A549 (cell line): ENCODE measurements around the gene GLB1L2. TPM values are rescaled to one million over a fixed set of nuclear protein-coding genes. Genes with fewer than 3 reads are reported as not detected.

Source experiments
- ATAC-seq, 2 experiments: fragments of 200-7000 bp in 1 of 2; fragments of >200 bp in 1 of 2; cut with Nextera tagmentation in 1 of 2; cut with Tn5 transposase in 1 of 2; 3 replicates each; pipeline versions ENCODE4 v1.8.0 to v1.9.1; 2018 to 2020; ENCODE audit warnings: mild to moderate bottlenecking in 1 of 2, moderate library complexity in 1 of 2
- CTCF ChIA-PET: fragments of 300-600 bp; sonication (Branson Sonifier 250); formaldehyde crosslinking; extraction: SDS; loops from one replicate; lab custom pipeline; 2021; ENCODE audit warnings: antibody characterized with exemption, inconsistent platforms; lab: Yijun Ruan, JAX
- POLR2A ChIA-PET: fragments of 350-600 bp; formaldehyde crosslinking; extraction: SDS; loops from one replicate; lab custom pipeline; 2021; ENCODE audit warnings: antibody characterized with exemption, inconsistent platforms; lab: Yijun Ruan, JAX
- DNase-seq, 2 experiments: peaks; one replicate each; pipeline versions ENCODE4 v3.0.0 to v3.0.0-alpha.2; 2011 to 2016; ENCODE audit warnings: low read depth in 1 of 2, low spot score in 1 of 2
- FAIRE-seq: peaks from 2 replicates; lab custom pipeline; 2011; peaks lifted over from hg19 to GRCh38; lab: Jason Lieb, UNC
- H3K27ac ChIP-seq, 2 experiments: fragments of >200 bp; sonication (Bioruptor Twin); formaldehyde crosslinking; 3 replicates each; pipeline ENCODE4 v1.5.1; 2016 to 2017
- H3K4me1 ChIP-seq: fragments of >200 bp; sonication (Bioruptor Twin); formaldehyde crosslinking; 3 replicates; pipeline ENCODE4 v1.6.1; 2016
- H3K4me2 ChIP-seq: fragments of >200 bp; sonication (Bioruptor Twin); formaldehyde crosslinking; 3 replicates; pipeline ENCODE4 v1.6.1; 2016
- H3K4me3 ChIP-seq: fragments of >200 bp; sonication (Bioruptor Twin); formaldehyde crosslinking; 3 replicates; pipeline ENCODE4 v1.5.1; 2016
- H3K9me3 ChIP-seq: fragments of >200 bp; sonication (Bioruptor Twin); formaldehyde crosslinking; 3 replicates; pipeline ENCODE4 v1.6.1; 2016
- CBX2 ChIP-seq: fragments of 200-600 bp; sonication (generic); IDR thresholded peaks from 2 replicates; pipeline ENCODE4 v1.6.1; 2016; ENCODE audit warnings: low read depth, mild to moderate bottlenecking, borderline replicate concordance
- CHD4 ChIP-seq: fragments of 200-600 bp; sonication (generic); IDR thresholded peaks from 2 replicates; pipeline ENCODE4 v1.6.1; 2016; ENCODE audit warnings: antibody characterized with exemption, mild to moderate bottlenecking, borderline replicate concordance
- EHF ChIP-seq: fragments of 250-450 bp; sonication (Bioruptor Pico); IDR thresholded peaks from 2 replicates; pipeline ENCODE4 v1.5.0; 2020; ENCODE audit warnings: mild to moderate bottlenecking
- EHMT2 ChIP-seq: fragments of 200-600 bp; sonication (generic); IDR thresholded peaks from 2 replicates; pipeline ENCODE4 v1.6.1; 2016; ENCODE audit warnings: antibody characterized with exemption, low read depth, mild to moderate bottlenecking, moderate library complexity
- GATA3 ChIP-seq: IDR thresholded peaks from 2 replicates; pipeline ENCODE4 v1.6.1; 2012; ENCODE audit warnings: borderline replicate concordance
- HDAC2 ChIP-seq: fragments of 200-600 bp; sonication (generic); IDR thresholded peaks from 2 replicates; pipeline ENCODE4 v1.6.1; 2016
- HOXB5 ChIP-seq: fragments of 250-450 bp; sonication (Bioruptor Pico); IDR thresholded peaks from 2 replicates; pipeline ENCODE4 v1.5.0; 2020; ENCODE audit warnings: mild to moderate bottlenecking, moderate library complexity
- KDM1A ChIP-seq: fragments of 200-600 bp; sonication (generic); IDR thresholded peaks from 2 replicates; pipeline ENCODE4 v1.6.1; 2016; ENCODE audit warnings: low read depth, mild to moderate bottlenecking
- MAFK ChIP-seq: fragments of 450-650 bp; IDR thresholded peaks from 2 replicates; pipeline ENCODE4 v1.6.1; 2014; ENCODE audit not compliant: partially characterized antibody
- NPAS2 ChIP-seq: fragments of 250-450 bp; sonication (Bioruptor Pico); IDR thresholded peaks from 2 replicates; pipeline ENCODE4 v1.8.0; 2022; ENCODE audit warnings: mild to moderate bottlenecking, moderate library complexity, borderline replicate concordance
- POLR2A ChIP-seq: IDR thresholded peaks from 2 replicates; pipeline ENCODE4 v1.6.1; 2012; ENCODE audit warnings: mild to moderate bottlenecking, low read length
- POLR2AphosphoS2 ChIP-seq: conservative IDR thresholded peaks from 2 replicates; pipeline ENCODE4 v1.6.1; 2012; ENCODE audit warnings: low read length, improper control_type of control experiment, inconsistent platforms
- TP53 ChIP-seq: fragments of 250-450 bp; sonication (Bioruptor Pico); IDR thresholded peaks from 2 replicates; pipeline ENCODE4 v1.5.0; 2021; ENCODE audit warnings: mild to moderate bottlenecking, moderate library complexity
- USF2 ChIP-seq: fragments of 450-650 bp; IDR thresholded peaks from 2 replicates; pipeline ENCODE4 v1.6.1; 2014; ENCODE audit warnings: antibody characterized with exemption
- ZSCAN20 ChIP-seq: fragments of 250-450 bp; sonication (Bioruptor Pico); IDR thresholded peaks from 2 replicates; pipeline ENCODE4 v1.8.0; 2022; ENCODE audit warnings: mild to moderate bottlenecking, moderate library complexity
- WGBS: methylation state at CpG from one replicate; pipeline ENCODE4 v1.1.6; 2017; ENCODE audit errors: missing lambda C conversion rate; 5-methylcytosine and 5-hydroxymethylcytosine counted together
- polyA plus RNA-seq, 4 experiments: library from polyadenylated mRNA; depleted of rRNA in 3 of 4; stranded (reverse); fragments of >200 nt; fragmentation: RNase III in 1 of 4; extraction: RNeasy Plus Mini Kit Qiagen cat#74134 plus additional on column Dnase treatment in 1 of 4; gene quantifications; 2 replicates in 3 of 4; 3 replicates in 1 of 4; pipeline ENCODE4 v1.2.3, GENCODE V29; 2011 to 2017
- TF ChIP-seq, protein P1 (sequence below): fragments of 150-350 bp; IDR thresholded peaks from 2 replicates; pipeline ENCODE4 v1.6.1; 2014; ENCODE audit warnings: low read depth, mild to moderate bottlenecking, low read length
- TF ChIP-seq, protein P2 (sequence below): IDR thresholded peaks from 2 replicates; pipeline ENCODE4 v1.6.1; 2012
- TF ChIP-seq, protein P3 (sequence below): fragments of 200-600 bp; sonication (generic); IDR thresholded peaks from 2 replicates; pipeline ENCODE4 v1.6.1; 2016; ENCODE audit warnings: antibody characterized with exemption, mild to moderate bottlenecking, moderate library complexity
- TF ChIP-seq, protein P4 (sequence below): fragments of >200 bp; sonication (Bioruptor Twin); formaldehyde crosslinking; IDR thresholded peaks from 3 replicates; pipeline ENCODE4 v1.6.1; 2016
- TF ChIP-seq, protein P5 (sequence below): fragments of >200 bp; sonication (Bioruptor Twin); formaldehyde crosslinking; IDR thresholded peaks from 2 replicates; pipeline ENCODE4 v1.6.1; 2016

Gene GLB1L2
- polyA plus RNA-seq, 2 of the 4 experiments (the other 2 are of a cell fraction), result 1.1 to 3.5 TPM

- TF ChIP-seq HOXB5 (no peak), ZSCAN20 (CRISPR knock-in tag) (no peak), NPAS2 (no peak), CHD4 (no peak), MAFK (no peak)
- TF ChIP-seq, protein P1, sequence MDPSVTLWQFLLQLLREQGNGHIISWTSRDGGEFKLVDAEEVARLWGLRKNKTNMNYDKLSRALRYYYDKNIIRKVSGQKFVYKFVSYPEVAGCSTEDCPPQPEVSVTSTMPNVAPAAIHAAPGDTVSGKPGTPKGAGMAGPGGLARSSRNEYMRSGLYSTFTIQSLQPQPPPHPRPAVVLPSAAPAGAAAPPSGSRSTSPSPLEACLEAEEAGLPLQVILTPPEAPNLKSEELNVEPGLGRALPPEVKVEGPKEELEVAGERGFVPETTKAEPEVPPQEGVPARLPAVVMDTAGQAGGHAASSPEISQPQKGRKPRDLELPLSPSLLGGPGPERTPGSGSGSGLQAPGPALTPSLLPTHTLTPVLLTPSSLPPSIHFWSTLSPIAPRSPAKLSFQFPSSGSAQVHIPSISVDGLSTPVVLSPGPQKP, result no peak
- TF ChIP-seq, protein P2, sequence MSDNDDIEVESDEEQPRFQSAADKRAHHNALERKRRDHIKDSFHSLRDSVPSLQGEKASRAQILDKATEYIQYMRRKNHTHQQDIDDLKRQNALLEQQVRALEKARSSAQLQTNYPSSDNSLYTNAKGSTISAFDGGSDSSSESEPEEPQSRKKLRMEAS, result no peak
- ATAC-seq, result no peak
- H3K9me3 ChIP-seq, result no peaks in the 10 kb centered on the region
- DNase-seq, result no peak
- H3K27ac ChIP-seq, result no peak overlapping the region
- no peak for FAIRE-seq
- 90% methylated on average over 5 of the region's 8 CpGs for WGBS
- H3K4me2 ChIP-seq, result no peak overlapping the region
- no peaks in the 10 kb centered on the region for H3K4me1 ChIP-seq
- POLR2A ChIA-PET, result no interaction called here
- no peak overlapping the region for H3K4me3 ChIP-seq
- CTCF ChIA-PET, result no interaction called here
Observed at GRCh38 chr11:134372961-134373360, 41.2 kb downstream of the GLB1L2 start.

GRCh38 chr11:134373591-134374052 lies 41.8 kb downstream of the GLB1L2 start:
- ChIA-PET CTCF (no interaction called here), POLR2A (no interaction called here)
- Histone ChIP-seq H3K27ac (no peak overlapping the region), H3K4me2 (no peak overlapping the region), H3K4me3 (no peak overlapping the region), H3K4me1 (no peaks in the 10 kb centered on the region), H3K9me3 (no peaks in the 10 kb centered on the region)
- ATAC-seq (no peak), DNase-seq (no peak), FAIRE-seq (no peak)
- WGBS, result 59% methylated on average over 8 of the region's 14 CpGs
- TF ChIP-seq EHF (CRISPR knock-in tag) (no peak), POLR2AphosphoS2 (no peak), CBX2 (no peak), POLR2A (no peak), USF2 (no peak), EHMT2 (no peak), GATA3 (no peak), KDM1A (no peak), HDAC2 (no peak), TP53 (no peak)
- TF ChIP-seq, protein P3, sequence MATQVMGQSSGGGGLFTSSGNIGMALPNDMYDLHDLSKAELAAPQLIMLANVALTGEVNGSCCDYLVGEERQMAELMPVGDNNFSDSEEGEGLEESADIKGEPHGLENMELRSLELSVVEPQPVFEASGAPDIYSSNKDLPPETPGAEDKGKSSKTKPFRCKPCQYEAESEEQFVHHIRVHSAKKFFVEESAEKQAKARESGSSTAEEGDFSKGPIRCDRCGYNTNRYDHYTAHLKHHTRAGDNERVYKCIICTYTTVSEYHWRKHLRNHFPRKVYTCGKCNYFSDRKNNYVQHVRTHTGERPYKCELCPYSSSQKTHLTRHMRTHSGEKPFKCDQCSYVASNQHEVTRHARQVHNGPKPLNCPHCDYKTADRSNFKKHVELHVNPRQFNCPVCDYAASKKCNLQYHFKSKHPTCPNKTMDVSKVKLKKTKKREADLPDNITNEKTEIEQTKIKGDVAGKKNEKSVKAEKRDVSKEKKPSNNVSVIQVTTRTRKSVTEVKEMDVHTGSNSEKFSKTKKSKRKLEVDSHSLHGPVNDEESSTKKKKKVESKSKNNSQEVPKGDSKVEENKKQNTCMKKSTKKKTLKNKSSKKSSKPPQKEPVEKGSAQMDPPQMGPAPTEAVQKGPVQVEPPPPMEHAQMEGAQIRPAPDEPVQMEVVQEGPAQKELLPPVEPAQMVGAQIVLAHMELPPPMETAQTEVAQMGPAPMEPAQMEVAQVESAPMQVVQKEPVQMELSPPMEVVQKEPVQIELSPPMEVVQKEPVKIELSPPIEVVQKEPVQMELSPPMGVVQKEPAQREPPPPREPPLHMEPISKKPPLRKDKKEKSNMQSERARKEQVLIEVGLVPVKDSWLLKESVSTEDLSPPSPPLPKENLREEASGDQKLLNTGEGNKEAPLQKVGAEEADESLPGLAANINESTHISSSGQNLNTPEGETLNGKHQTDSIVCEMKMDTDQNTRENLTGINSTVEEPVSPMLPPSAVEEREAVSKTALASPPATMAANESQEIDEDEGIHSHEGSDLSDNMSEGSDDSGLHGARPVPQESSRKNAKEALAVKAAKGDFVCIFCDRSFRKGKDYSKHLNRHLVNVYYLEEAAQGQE, result no peak
- TF ChIP-seq, protein P4, sequence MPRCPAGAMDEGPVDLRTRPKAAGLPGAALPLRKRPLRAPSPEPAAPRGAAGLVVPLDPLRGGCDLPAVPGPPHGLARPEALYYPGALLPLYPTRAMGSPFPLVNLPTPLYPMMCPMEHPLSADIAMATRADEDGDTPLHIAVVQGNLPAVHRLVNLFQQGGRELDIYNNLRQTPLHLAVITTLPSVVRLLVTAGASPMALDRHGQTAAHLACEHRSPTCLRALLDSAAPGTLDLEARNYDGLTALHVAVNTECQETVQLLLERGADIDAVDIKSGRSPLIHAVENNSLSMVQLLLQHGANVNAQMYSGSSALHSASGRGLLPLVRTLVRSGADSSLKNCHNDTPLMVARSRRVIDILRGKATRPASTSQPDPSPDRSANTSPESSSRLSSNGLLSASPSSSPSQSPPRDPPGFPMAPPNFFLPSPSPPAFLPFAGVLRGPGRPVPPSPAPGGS, result no peak
- TF ChIP-seq, protein P5, sequence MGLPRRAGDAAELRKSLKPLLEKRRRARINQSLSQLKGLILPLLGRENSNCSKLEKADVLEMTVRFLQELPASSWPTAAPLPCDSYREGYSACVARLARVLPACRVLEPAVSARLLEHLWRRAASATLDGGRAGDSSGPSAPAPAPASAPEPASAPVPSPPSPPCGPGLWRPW, result no peak
